NCI-H2107 treated with DMSO at 0.1 percent for 48 hours (cell line): ENCODE data around the gene GAD2.
"Not testable (repeated sequence)": the region's sequence is repeated elsewhere in the genome, so short reads cannot be mapped to it uniquely, and the experiment has no call there.

Experiments
- DNase-seq: peaks from one replicate; lab custom pipeline; 2025; ENCODE audit not compliant: unreplicated experiment; lab: John Stamatoyannopoulos, UW

Gene GAD2

DNA sequence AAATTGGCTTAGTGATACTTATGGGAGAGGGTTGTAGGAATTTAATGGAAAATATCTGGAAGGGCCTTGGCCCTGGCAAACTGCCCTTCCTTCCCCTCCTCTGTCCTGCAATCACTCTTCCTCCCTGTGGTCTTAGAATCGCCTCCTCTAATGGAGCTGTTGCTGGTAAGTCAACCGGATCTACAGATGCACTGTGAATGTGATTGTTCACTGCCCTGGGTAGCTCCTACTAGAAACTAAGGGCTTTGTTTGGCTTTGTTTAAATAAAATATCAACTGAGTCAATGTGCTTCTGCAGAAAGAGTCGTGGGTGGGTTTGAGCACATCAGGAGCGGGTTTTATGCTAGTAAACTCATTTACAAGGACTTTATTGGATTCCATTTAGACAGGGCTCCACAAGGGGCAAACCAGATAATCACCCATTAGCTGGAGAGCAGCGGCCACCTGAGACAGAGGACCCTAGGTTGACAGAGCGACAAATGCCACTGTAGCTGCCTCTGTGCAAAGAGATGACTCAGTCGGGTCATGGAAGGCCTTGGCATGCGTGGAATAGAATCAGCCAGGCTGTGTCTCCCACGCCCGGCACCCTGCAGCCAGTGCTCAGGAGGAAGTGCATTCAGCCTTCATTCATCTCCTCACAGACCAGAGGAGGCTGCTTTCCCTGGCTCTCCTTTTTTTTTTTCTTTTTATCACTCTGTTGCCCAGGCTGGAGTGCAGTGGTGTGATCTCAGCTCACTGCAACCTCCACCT is 97.9 kb downstream of the GAD2 start:
- DNase-seq, result no peak

DNA sequence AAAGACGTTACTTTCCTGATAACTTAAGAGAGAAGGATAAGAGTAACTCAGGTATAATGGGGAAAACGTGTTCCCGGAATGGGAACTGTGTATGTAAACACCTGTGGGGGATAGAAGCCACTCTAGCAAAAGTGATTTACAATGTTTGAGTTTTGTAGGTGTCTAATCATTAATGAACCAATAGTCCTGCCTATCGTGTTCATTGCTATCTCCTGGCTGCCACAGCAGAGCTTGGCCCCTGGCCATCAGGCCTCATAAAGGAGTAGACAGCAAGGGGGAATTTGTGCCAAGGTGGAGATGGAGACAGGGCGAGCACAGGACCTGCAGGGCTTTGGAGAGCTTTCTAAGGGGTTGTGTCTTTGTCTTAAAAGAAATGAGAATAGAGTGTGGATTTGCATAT is 102.1 kb downstream of the GAD2 start:
- no peak for DNase-seq

DNA sequence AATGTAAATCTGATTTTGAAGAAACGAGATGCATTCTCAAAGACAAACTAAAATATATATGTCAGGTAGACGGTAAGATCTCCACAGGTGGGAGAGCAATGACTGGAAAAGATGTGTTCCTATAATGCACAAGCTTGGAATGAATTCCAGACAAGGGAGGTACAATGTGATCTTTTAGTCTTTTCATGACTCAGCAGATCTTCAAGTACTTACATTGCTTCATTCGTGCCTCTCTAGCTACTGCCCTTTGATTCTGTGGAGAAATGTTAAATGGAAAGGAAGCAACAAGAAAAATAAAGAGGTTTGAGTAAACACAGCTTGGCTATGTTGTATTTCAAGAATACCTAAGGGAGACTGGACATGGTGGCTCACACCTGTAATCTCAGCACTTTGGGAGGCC is 106.6 kb downstream of the GAD2 start:
- no peak for DNase-seq

DNA sequence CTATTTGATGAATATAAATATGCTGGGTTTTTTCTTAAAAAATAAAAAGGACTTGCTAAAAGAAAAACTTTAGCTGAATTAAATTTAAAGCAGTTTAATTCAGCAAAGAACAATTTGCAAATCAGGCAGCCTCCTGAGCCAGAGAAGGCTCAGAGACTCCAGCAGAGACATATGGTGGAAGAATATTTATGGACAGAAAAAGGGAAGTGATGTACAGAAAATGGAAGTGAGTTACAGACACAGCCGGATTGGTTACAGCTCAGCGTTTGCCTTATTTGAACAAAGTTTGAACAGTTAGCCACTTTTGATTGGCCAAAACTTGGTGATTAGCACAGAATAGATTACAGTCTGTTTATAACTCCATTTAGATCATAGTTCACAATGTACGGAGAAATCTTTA is 110.3 kb downstream of the GAD2 start:
- no peak for DNase-seq

DNA sequence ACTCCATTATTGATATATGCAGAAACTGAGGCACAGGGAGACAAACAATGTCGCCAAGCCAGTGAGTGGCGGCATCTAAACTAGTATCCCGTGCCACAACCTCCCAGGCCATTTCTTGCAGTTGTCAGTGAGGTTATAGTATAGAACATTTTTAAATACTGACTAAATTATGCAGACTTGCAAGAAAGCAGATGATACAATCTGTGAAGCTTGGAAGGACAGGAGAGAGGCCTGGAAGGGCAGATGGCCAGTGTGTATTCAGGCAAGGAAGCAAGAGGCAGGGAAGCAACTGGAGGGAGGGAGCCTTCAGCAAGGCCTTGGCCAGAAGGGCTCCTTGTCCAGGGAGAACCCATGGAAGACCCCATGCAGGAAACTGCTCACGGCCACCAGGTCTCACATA is 111.2 kb downstream of the GAD2 start:
- no peak for DNase-seq

DNA sequence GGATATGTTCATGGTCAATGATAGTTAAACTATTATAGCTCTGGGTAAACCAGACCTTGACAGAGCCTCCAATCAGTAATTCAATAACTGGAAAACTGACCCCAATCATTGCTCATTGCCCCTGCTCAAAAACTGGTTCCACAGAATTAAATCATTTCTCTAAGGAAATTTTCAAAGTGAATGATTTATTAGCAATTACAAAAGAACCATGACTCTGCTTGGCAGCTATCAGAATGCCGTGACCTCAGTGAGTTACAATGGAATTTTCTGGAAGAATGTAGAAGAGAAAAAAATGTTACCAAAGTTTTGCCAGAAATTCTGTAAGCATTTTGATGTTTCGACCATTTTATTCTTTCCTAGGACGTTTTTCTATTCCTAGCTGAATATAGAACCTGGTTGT is 114.8 kb downstream of the GAD2 start:
- no peak for DNase-seq

- no peak for DNase-seq
Observed at GRCh38 chr10:26334232-26334931, 117.8 kb downstream of the GAD2 start.

DNA sequence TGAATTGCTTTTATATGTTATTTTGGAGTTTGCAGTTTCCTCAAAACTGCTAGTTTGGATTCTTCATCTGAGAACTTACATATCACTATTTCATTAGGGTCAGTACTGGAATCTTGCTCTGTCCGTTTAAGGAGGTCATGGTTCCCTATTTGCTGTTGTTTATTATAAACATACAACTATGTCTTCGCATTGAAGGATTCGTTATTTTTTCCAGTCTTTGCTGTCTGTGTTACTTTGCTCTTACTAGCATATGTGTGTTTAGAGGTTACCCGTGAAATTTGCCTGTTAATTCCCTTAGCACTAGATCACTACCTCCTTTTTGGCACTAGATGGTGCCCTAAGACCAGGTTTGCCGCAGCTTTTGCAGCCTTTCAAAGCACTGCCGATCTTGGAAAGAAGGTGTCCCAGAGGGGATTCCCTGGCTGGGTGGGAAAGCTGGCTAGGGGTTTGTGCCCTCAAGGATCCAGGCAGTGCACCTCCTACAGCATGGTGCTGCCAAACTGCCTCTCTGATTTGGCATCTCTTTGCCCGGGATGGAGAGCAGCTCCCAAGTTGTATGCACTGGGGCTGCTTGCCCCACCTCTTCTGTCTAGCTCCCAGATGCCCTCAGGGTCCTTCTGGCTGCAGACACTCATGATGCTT is 118.5 kb downstream of the GAD2 start:
- DNase-seq, result peak; percentile 35

DNA sequence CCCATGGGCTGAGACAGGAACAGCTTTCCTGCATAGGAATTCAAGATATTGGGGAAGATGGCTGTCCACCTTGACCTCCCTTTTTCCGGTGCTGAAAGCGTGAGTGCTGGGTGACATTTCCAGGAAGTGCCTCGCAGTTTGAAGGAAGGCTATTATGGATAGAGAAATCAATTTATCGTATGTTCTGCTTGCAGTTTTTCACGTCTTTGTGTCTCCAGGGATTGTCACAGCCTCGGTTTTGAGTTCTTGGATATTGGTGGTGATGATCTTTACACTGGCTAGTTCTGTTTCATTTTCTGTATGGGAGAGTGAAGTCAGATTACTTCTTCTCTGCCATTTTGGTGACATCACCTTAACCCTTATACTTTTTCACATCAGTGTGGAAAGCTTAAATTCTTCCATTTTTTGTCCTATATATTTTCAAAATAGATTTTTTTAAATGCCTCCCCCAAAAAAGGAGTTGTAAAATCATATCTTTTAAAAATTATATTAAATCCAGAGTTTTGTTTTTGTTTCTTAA is 119.1 kb downstream of the GAD2 start:
- DNase-seq, result no peak

GRCh38 chr10:26336979-26337378 is 120.4 kb downstream of the GAD2 start:
- no peak for DNase-seq

- no peak for DNase-seq
Observed at GRCh38 chr10:26341701-26342100, 125.1 kb downstream of the GAD2 start.

- not testable (repeated sequence) for DNase-seq
Observed at GRCh38 chr10:26348821-26349417, 132.3 kb downstream of the GAD2 start.
